ENCODE results near the gene ADRM1. TPM values are rescaled to one million over a fixed set of nuclear protein-coding genes. Genes with fewer than 3 reads are reported as not detected.
A peak's percentile ranks its signal among the peaks of the same experiment; 100 is the strongest.

ADRM1 gene
- total RNA-seq, 4 donors from 2014 or later, result 84.7 to 155 (median 146) TPM

DNA sequence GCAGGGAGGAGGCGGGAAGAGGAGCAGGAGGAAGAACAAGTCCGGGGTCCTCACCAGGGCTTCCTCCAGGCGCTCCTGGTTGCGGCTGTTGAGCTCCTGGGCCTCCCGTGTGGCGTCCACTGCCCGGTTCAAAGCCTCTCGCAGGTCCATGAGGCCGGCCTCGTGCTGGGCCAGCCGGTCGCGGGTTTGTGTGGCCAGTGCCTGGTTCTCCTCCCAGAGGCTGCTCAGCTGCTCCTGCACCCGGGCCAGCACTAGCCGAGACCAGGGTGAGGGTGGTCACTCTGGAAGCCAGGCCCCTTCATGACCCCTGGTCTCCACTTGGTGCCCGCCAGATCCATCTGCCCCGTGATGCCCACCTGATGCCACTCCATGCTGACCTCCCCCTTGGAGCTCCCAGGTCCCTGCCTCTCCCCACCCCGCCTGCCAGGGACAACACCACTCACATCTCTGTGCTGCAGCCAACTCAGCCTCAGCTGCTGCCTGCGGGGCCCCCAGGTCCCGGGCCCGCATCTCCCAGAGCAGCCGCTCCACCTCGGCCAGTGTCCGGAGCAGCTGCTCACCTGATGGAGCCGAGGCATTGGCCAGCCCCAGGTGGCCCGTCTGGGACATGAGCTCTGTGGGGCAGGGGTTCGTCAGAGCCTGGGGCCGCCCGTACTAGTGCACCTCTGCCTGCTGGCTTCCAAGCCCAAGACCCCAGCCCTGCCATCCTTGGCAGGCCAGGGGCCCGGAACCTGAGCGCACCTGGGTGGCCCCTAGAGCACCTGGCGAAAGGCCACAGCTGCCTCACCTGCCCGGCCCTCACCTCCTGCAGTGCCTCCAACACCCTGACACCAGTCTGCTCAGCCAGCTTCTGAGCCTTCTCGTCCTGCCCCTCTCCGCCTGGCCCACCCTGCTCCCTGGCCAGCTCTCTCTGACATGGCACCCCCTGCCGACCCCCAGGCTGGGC lies 15.9 kb downstream of the ADRM1 start:
- WGBS, result 91% methylated on average over 10 of the region's 36 CpGs
- DNase-seq (ENCODE audit: low spot score in 2 of 2), result no peak
- peaks cover 73% of the 10 kb centered on the region for H3K36me3 ChIP-seq
- no peak overlapping the region for H3K27ac ChIP-seq
- H3K27me3 ChIP-seq, result no peaks in the 10 kb centered on the region
- H3K9me3 ChIP-seq, result no peaks in the 10 kb centered on the region
- TF ChIP-seq POLR2AphosphoS5 (IDR thresholded peaks at IDR 0.05) (no peak), EP300 (IDR thresholded peaks at IDR 0.05) (no peak), POLR2A (IDR thresholded peaks at IDR 0.05) (no peak)
- TF ChIP-seq, protein P1, sequence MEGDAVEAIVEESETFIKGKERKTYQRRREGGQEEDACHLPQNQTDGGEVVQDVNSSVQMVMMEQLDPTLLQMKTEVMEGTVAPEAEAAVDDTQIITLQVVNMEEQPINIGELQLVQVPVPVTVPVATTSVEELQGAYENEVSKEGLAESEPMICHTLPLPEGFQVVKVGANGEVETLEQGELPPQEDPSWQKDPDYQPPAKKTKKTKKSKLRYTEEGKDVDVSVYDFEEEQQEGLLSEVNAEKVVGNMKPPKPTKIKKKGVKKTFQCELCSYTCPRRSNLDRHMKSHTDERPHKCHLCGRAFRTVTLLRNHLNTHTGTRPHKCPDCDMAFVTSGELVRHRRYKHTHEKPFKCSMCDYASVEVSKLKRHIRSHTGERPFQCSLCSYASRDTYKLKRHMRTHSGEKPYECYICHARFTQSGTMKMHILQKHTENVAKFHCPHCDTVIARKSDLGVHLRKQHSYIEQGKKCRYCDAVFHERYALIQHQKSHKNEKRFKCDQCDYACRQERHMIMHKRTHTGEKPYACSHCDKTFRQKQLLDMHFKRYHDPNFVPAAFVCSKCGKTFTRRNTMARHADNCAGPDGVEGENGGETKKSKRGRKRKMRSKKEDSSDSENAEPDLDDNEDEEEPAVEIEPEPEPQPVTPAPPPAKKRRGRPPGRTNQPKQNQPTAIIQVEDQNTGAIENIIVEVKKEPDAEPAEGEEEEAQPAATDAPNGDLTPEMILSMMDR (IDR thresholded peaks at IDR 0.05), result no peak
- no peak overlapping the region for H3K4me3 ChIP-seq
- peaks cover 24% of the 10 kb centered on the region for H3K4me1 ChIP-seq

DNA sequence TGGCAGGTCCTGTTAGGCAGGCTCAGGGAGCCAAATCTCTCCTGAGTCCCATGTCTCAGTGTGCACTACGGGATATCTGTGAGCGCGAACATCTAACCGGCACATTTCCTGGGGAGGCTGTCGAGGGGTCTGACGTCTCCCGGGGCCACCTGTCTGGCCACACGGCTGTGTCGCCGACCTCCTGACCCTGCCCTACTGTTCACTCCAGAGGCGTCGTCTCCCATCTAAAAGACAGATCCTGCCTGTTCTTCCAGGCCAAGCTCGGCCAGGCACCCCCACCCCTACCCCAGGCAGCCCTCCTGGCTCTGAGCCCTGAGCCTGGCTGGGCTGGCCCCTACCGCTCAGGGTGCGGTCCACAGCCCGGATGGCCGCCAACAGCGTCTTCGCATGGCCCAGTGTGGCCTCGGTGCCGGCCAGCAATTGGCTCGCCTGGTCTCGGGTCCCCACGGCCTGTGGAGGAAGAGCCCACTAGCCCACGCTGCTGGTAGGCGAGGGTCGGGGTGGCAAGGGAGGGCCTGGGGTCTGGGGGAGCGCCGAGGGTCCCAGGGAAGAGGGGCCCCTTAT lies 16.6 kb downstream of the ADRM1 start:
- H3K4me1 ChIP-seq, result peaks cover 28% of the 10 kb centered on the region
- no peak overlapping the region for H3K4me3 ChIP-seq
- whole genome bisulfite sequencing, result 43% methylated on average over 28 of the region's 29 CpGs
- H3K36me3 ChIP-seq, result peaks cover 76% of the 10 kb centered on the region
- H3K9me3 ChIP-seq, result no peaks in the 10 kb centered on the region
- no peak for DNase-seq (ENCODE audit: low spot score in 2 of 2)
- no peak for TF ChIP-seq POLR2A (IDR thresholded peaks at IDR 0.05)
- TF ChIP-seq, protein P1 (IDR thresholded peaks at IDR 0.05), result no peak
- no peak for TF ChIP-seq POLR2AphosphoS5 (IDR thresholded peaks at IDR 0.05)
- TF ChIP-seq EP300 (IDR thresholded peaks at IDR 0.05), result no peak
- H3K27me3 ChIP-seq, result no peaks in the 10 kb centered on the region
- H3K27ac ChIP-seq, result no peak overlapping the region

DNA sequence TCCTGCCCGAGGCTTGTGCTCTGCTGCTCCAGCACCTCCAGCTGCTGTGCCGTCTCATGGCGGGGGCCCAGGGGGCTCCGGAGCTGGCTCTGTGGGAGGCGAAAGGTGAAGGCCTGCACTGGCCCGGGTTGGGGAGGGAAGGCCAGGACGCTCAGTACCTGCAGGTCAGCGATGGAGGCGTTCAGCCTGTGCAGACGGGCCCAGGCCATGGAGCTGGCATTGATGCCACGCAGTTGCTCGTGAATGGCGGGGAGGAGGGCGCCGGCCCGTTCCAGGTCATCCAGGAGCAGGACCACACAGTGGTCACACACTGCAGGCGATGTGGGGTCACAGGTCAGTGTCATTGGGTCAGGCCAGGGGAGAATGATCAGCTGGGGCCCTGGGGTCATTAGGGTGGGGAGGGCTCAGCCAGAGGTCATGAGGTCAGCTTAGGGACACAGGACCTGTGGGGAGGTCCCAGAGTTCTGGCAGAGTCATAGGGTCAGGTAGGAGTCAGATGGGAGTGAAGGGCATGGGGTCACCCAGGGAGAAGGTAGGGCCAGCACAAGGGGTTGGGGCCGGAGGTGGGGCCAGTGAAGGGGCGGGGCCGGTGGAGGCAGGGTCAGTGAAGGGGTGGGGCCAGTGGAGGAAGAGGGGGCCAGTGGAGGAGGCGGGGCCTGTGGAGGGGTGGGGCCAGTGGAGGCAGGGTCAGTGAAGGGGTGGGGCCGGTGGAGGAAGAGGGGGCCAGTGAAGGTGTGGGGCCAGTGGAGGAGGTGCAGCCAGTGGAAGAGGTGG lies 18.0 kb downstream of the ADRM1 start:
- Histone ChIP-seq H3K36me3 (peaks cover 76% of the 10 kb centered on the region), H3K9me3 (no peaks in the 10 kb centered on the region), H3K4me1 (peaks cover 28% of the 10 kb centered on the region), H3K4me3 (no peak overlapping the region), H3K27ac (peak overlapping the region; percentile 11), H3K27me3 (no peaks in the 10 kb centered on the region)
- DNase-seq (ENCODE audit: low spot score in 2 of 2), result no peak
- TF ChIP-seq, protein P1 (IDR thresholded peaks at IDR 0.05), result no peak
- TF ChIP-seq POLR2A (IDR thresholded peaks at IDR 0.05), result no peak
- no peak for TF ChIP-seq POLR2AphosphoS5 (IDR thresholded peaks at IDR 0.05)
- no peak for TF ChIP-seq EP300 (IDR thresholded peaks at IDR 0.05)
- 78% methylated on average over 12 of the region's 22 CpGs for WGBS

DNA sequence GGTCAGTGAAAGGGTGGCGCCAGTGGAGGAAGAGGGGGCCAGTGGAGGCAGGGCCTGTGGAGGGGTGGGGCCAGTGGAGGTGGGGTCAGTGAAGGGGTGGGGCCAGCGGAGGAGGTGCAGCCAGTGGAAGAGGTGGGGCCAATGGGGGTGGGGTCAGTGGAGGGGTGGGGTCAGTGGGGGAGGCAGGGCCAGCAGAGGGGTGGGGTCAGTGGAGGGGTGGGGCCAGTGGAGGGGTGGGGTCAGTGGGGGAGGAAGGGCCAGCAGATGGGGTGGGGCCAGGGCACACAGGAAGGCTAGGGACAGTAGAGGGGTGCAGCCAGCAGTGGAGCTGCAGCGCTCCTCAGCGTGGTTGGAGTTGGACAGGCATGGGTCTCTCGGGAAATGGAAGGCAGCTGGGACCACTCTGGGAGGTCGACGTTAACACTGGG lies 18.7 kb downstream of the ADRM1 start:
- no peaks in the 10 kb centered on the region for H3K9me3 ChIP-seq
- TF ChIP-seq, protein P1 (IDR thresholded peaks at IDR 0.05), result no peak
- TF ChIP-seq POLR2A (IDR thresholded peaks at IDR 0.05) (no peak), POLR2AphosphoS5 (IDR thresholded peaks at IDR 0.05) (no peak), EP300 (IDR thresholded peaks at IDR 0.05) (no peak)
- H3K27me3 ChIP-seq, result no peaks in the 10 kb centered on the region
- no peak overlapping the region for H3K4me3 ChIP-seq
- 80% methylated on average over 7 of the region's 7 CpGs for WGBS
- no peak overlapping the region for H3K27ac ChIP-seq
- no peak for DNase-seq (ENCODE audit: low spot score in 2 of 2)
- H3K4me1 ChIP-seq, result peaks cover 26% of the 10 kb centered on the region
- peaks cover 76% of the 10 kb centered on the region for H3K36me3 ChIP-seq
